K562 (cell line): ENCODE measurements around the gene SLC38A10. TPM values are rescaled to one million over a fixed set of nuclear protein-coding genes. Genes with fewer than 3 reads are reported as not detected.
A peak's percentile ranks its signal among the peaks of the same experiment; 100 is the strongest.

ENCODE experiments used
- BACH1 ChIP-seq: fragments of 200-800 bp; sonication (Bioruptor generic); IDR thresholded peaks from 2 replicates; pipeline ENCODE4 v1.6.1; 2016; ENCODE audit warnings: missing genetic modification characterization, missing compliant biosample characterization
- ELF1 ChIP-seq: fragments of 200-800 bp; sonication (Bioruptor generic); IDR thresholded peaks from 2 replicates; pipeline ENCODE4 v1.6.1; 2016; ENCODE audit warnings: missing genetic modification characterization, missing compliant biosample characterization
- MTA2 ChIP-seq: fragments of 450-650 bp; IDR thresholded peaks from 2 replicates; pipeline ENCODE4 v1.6.1; 2016; ENCODE audit warnings: low read depth
- MTF1 ChIP-seq: fragments of 250-450 bp; sonication (Bioruptor Pico); IDR thresholded peaks from 2 replicates; pipeline ENCODE4 v1.9.0; 2021; ENCODE audit warnings: moderate library complexity, mild to moderate bottlenecking, inconsistent platforms, borderline replicate concordance
- NRF1 ChIP-seq, 2 experiments: fragments of 450-650 bp; IDR thresholded peaks in 1 of 2; conservative IDR thresholded peaks in 1 of 2; 2 replicates each; pipeline ENCODE4 v1.6.1; 2014; ENCODE audit warnings: mild to moderate bottlenecking in 2 of 2
- RBM39 ChIP-seq: fragments of 200-400 bp; formaldehyde crosslinking; optimal IDR thresholded peaks from 2 replicates; pipeline ENCODE3; 2018; ENCODE audit warnings: low read depth, low read length
- RNF2 ChIP-seq: sonication (generic); IDR thresholded peaks from 2 replicates; pipeline ENCODE4 v1.6.1; 2016
- SAFB2 ChIP-seq: fragments of 200-400 bp; formaldehyde crosslinking; IDR thresholded peaks from 2 replicates; pipeline ENCODE4 v1.6.1; 2018; ENCODE audit warnings: borderline replicate concordance, low read length, low read depth, moderate library complexity; ENCODE audit not compliant: severe bottlenecking
- TCF3 ChIP-seq: sonication (generic); formaldehyde crosslinking; IDR thresholded peaks from 2 replicates; pipeline ENCODE4 v1.4.0; 2020; ENCODE audit warnings: mild to moderate bottlenecking, missing genetic modification reagents
- TCFL5 ChIP-seq: fragments of 250-450 bp; sonication (Bioruptor Pico); conservative IDR thresholded peaks from 2 replicates; pipeline ENCODE4 v1.6.1; 2021; ENCODE audit warnings: mild to moderate bottlenecking, moderate library complexity, matching md5 sums
- TRIM28 ChIP-seq: fragments of 450-650 bp; IDR thresholded peaks from 2 replicates; pipeline ENCODE4 v1.6.1; 2017
- polyA plus RNA-seq, 8 experiments: library from polyadenylated mRNA; depleted of rRNA in 4 of 8; stranded (reverse) in 5 of 8; unstranded in 3 of 8; fragments of >200 nt; fragmentation: Nextera tagmentation in 2 of 8; fragmentation: Illumina TruSeq in 1 of 8; extraction: Ambion mirVana in 2 of 8; extraction: Trizol in 1 of 8; gene quantifications; 2 replicates each; pipeline versions ENCODE4 v1.2.1 to v1.2.3, GENCODE V29; 2011 to 2014; ENCODE audit warnings: inconsistent platforms in 1 of 8, missing spikeins in 1 of 8
- total RNA-seq, 7 experiments: library from RNA; depleted of rRNA in 6 of 7; stranded (reverse); fragments of >200 nt in 6 of 7; fragmentation: Illumina TruSeq in 2 of 7; extraction: Trizol in 2 of 7; gene quantifications; 2 replicates each; pipeline versions ENCODE4 v1.2.1 to v1.2.3, GENCODE V29; 2011 to 2021; ENCODE audit warnings: low replicate concordance in 1 of 7
- TF ChIP-seq, protein P1 (sequence below), 2 experiments: fragments of 450-650 bp; IDR thresholded peaks; 2 replicates each; pipeline ENCODE4 v1.6.1; 2016; ENCODE audit warnings: mild to moderate bottlenecking in 2 of 2, borderline replicate concordance in 1 of 2, low read depth in 1 of 2, moderate library complexity in 1 of 2
- TF ChIP-seq, protein P2 (sequence below): fragments of 450-650 bp; formaldehyde crosslinking; IDR thresholded peaks from 2 replicates; pipeline ENCODE4 v1.4.0; 2020; ENCODE audit warnings: mild to moderate bottlenecking, moderate library complexity
- TF ChIP-seq, protein P3 (sequence below): fragments of 250-450 bp; sonication (Bioruptor Pico); IDR thresholded peaks from 2 replicates; pipeline ENCODE4 v1.8.0; 2021; ENCODE audit warnings: moderate library complexity, mild to moderate bottlenecking, inconsistent platforms
- TF ChIP-seq, protein P4 (sequence below): fragments of 450-650 bp; formaldehyde crosslinking; IDR thresholded peaks from 2 replicates; pipeline ENCODE4 v1.4.0; 2020; ENCODE audit warnings: mild to moderate bottlenecking, mixed read lengths

SLC38A10 gene
- total and polyA plus RNA-seq, 9 of the 15 experiments (the other 6 are each of a cell fraction or from before 2014, with no cell fraction given): 0.45 to 54.2 (median 13.8) TPM

DNA sequence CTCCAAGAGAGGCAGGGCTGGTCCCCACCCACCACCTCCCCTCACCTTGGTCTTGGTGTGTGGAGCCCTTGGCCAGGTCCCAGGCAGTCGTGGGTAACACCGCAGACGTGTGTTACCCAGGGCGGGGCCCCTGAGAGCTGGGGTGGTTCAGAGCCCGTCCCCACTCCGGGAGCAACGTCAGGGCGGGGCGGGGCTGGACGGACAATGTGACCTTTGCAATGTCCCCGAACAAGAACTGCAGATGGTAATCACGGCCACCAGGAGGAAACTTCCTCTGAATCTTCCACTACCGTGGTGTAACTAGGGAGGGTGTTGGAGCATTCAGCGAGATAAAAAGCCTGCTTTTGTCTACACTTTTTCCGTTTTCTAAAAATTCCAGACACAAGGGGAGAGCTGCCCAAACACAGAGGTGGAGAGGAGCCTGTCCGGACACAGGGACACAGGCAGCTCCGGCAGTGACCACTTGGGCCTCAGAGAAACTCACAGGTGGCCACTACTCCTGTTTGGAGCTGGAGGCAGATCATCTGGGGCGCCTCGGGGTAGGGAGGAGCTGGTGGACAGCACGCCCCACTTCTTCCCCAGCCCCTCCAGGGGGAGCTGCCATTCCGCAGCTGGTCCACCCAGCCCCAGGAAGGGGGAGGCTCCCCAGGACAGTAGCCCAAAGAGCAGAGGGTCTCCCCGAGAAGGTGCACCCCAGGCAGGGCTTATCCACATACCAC is 14.2 kb upstream of the SLC38A10 start (continued):
- TF ChIP-seq, protein P1, sequence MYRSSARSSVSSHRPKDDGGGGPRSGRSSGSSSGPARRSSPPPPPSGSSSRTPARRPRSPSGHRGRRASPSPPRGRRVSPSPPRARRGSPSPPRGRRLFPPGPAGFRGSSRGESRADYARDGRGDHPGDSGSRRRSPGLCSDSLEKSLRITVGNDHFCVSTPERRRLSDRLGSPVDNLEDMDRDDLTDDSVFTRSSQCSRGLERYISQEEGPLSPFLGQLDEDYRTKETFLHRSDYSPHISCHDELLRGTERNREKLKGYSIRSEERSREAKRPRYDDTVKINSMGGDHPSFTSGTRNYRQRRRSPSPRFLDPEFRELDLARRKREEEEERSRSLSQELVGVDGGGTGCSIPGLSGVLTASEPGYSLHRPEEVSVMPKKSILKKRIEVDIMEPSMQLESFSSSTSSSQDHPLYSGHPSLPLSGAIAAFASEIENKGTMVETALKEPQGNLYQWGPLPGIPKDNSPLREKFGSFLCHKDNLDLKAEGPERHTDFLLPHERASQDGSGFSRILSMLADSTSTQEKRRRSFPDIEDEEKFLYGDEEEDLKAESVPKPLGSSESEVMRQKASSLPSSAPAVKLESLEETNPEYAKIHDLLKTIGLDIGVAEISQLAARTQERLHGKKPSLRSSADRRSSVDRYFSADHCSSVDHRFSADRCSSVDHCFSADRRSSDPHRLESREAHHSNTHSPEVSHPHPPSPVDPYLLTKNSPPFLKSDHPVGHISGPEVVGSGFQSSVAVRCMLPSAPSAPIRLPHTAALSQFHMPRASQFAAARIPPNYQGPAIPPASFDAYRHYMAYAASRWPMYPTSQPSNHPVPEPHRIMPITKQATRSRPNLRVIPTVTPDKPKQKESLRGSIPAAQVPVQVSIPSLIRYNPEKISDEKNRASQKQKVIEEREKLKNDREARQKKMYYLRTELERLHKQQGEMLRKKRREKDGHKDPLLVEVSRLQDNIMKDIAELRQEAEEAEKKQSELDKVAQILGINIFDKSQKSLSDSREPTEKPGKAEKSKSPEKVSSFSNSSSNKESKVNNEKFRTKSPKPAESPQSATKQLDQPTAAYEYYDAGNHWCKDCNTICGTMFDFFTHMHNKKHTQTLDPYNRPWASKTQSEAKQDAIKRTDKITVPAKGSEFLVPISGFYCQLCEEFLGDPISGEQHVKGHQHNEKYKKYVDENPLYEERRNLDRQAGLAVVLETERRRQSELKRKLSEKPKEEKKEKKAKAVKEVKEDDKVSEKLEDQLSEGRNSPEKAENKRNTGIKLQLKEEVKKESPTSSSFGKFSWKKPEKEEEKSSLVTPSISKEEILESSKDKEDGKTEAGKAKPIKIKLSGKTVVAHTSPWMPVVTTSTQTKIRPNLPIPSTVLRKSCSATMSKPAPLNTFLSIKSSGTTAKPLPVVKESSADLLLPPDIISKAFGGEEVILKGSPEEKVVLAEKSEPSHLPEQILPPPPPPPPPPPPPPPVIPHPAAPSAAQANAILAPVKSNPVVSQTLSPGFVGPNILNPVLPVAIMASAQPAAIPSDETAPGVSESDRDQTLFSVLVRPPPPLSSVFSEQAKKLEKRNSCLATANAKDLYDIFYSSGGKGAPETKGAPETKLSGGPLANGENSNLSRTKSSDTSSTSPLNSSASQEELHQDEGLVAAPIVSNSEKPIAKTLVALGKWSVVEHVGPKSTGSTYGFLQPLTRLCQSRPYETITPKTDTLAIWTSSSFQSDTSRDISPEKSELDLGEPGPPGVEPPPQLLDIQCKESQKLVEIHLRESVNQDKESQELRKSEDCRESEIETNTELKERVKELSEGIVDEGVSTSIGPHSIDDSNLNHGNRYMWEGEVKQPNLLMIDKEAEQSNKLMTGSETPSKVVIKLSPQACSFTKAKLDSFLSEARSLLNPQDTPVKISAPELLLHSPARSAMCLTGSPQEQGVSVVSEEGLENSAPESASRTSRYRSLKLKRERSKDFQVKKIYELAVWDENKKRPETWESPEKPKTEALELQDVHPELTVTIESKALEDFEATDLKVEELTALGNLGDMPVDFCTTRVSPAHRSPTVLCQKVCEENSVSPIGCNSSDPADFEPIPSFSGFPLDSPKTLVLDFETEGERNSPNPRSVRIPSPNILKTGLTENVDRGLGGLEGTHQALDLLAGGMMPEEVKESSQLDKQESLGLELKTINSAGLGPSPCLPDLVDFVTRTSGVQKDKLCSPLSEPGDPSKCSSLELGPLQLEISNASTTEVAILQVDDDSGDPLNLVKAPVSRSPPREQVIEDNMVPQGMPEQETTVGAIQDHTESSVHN (IDR thresholded peaks at IDR 0.05; ENCODE audit: borderline replicate concordance in 1 of 2, low read depth in 1 of 2): no peak
- TF ChIP-seq, protein P2, sequence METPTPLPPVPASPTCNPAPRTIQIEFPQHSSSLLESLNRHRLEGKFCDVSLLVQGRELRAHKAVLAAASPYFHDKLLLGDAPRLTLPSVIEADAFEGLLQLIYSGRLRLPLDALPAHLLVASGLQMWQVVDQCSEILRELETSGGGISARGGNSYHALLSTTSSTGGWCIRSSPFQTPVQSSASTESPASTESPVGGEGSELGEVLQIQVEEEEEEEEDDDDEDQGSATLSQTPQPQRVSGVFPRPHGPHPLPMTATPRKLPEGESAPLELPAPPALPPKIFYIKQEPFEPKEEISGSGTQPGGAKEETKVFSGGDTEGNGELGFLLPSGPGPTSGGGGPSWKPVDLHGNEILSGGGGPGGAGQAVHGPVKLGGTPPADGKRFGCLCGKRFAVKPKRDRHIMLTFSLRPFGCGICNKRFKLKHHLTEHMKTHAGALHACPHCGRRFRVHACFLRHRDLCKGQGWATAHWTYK (CRISPR knock-in tag): no peak
- TF ChIP-seq, protein P3, sequence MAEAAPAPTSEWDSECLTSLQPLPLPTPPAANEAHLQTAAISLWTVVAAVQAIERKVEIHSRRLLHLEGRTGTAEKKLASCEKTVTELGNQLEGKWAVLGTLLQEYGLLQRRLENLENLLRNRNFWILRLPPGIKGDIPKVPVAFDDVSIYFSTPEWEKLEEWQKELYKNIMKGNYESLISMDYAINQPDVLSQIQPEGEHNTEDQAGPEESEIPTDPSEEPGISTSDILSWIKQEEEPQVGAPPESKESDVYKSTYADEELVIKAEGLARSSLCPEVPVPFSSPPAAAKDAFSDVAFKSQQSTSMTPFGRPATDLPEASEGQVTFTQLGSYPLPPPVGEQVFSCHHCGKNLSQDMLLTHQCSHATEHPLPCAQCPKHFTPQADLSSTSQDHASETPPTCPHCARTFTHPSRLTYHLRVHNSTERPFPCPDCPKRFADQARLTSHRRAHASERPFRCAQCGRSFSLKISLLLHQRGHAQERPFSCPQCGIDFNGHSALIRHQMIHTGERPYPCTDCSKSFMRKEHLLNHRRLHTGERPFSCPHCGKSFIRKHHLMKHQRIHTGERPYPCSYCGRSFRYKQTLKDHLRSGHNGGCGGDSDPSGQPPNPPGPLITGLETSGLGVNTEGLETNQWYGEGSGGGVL: no peak
- TF ChIP-seq TCFL5 (CRISPR knock-in tag): no peak
- TF ChIP-seq BACH1 (tag): no peak
- TF ChIP-seq MTF1 (CRISPR knock-in tag): no peak
- peak; percentile 31 to 56; a peak in 3 of 4 replicates for TF ChIP-seq NRF1 (conservative IDR thresholded peaks at IDR 0.05 in 1 of 2, IDR thresholded peaks at IDR 0.05 in 1 of 2)
- 0 out of 2 replicates have a peak, but pooled peaks have one; percentile 58 for TF ChIP-seq TRIM28
- no peak for TF ChIP-seq RNF2
- TF ChIP-seq ELF1: no peak
- no peak for TF ChIP-seq RBM39
- no peak for TF ChIP-seq SAFB2
- TF ChIP-seq, protein P4, sequence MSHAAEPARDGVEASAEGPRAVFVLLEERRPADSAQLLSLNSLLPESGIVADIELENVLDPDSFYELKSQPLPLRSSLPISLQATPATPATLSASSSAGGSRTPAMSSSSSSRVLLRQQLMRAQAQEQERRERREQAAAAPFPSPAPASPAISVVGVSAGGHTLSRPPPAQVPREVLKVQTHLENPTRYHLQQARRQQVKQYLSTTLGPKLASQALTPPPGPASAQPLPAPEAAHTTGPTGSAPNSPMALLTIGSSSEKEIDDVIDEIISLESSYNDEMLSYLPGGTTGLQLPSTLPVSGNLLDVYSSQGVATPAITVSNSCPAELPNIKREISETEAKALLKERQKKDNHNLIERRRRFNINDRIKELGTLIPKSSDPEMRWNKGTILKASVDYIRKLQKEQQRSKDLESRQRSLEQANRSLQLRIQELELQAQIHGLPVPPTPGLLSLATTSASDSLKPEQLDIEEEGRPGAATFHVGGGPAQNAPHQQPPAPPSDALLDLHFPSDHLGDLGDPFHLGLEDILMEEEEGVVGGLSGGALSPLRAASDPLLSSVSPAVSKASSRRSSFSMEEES (CRISPR knock-in tag): no peak
- peak; percentile 40 for TF ChIP-seq TCF3
- TF ChIP-seq MTA2: no peak
